IMR-90 (cell line): ENCODE results near the gene SEL1L3. TPM values are rescaled to one million over a fixed set of nuclear protein-coding genes. Genes with fewer than 3 reads are reported as not detected.
A peak's percentile ranks its signal among the peaks of the same experiment; 100 is the strongest.

ENCODE experiments used
- ATAC-seq: fragments of 200-7000 bp; cut with Tn5 transposase; 2 replicates; pipeline ENCODE4 v1.9.1; 2020; ENCODE audit warnings: low read depth, mild to moderate bottlenecking, moderate library complexity
- BruUV-seq: library from RNA; stranded (reverse); fragments of 400-500 nt; replicated peaks from 2 replicates; lab custom pipeline; 2021; lab: Mats Ljungman, UMichigan
- CTCF ChIA-PET: fragments of 300-600 bp; formaldehyde crosslinking; extraction: SDS; loops from one replicate; lab custom pipeline; 2021; ENCODE audit warnings: antibody characterized with exemption; lab: Yijun Ruan, JAX
- POLR2A ChIA-PET: fragments of 300-600 bp; sonication (Branson Sonifier 250); formaldehyde crosslinking; loops from one replicate; lab custom pipeline; 2022; ENCODE audit warnings: antibody characterized with exemption; ENCODE audit not compliant: unreplicated experiment; lab: Charles Lee
- DNase-seq: peaks from one replicate; pipeline ENCODE4 v3.0.0; 2013
- H2AFZ ChIP-seq: replicated peaks from 2 replicates; pipeline ENCODE3; 2013; ENCODE audit warnings: low read length, mild to moderate bottlenecking; ENCODE audit not compliant: poor library complexity
- H2AK5ac ChIP-seq: 2 replicates; pipeline ENCODE4 v1.6.1; 2013; ENCODE audit warnings: low read depth, low read length, inconsistent platforms
- H2AK9ac ChIP-seq: replicated peaks from 2 replicates; pipeline ENCODE3; 2013; ENCODE audit warnings: mild to moderate bottlenecking, low read depth, low read length, moderate library complexity; ENCODE audit not compliant: poor library complexity
- H2BK120ac ChIP-seq: 2 replicates; pipeline ENCODE4 v1.6.1; 2013; ENCODE audit warnings: low read depth, low read length, inconsistent platforms
- H2BK15ac ChIP-seq: 3 replicates; pipeline ENCODE4 v1.6.1; 2013; ENCODE audit warnings: low read depth, low read length, inconsistent platforms
- H2BK20ac ChIP-seq: 2 replicates; pipeline ENCODE4 v1.6.1; 2013; ENCODE audit warnings: low read depth, mild to moderate bottlenecking, inconsistent platforms, low read length, moderate library complexity
- H2BK5ac ChIP-seq: 2 replicates; pipeline ENCODE4 v1.6.1; 2013; ENCODE audit warnings: mild to moderate bottlenecking, low read depth, low read length, inconsistent platforms; ENCODE audit not compliant: poor library complexity, severe bottlenecking
- H3K14ac ChIP-seq: replicated peaks from 2 replicates; pipeline ENCODE4 v1.6.1; 2013; ENCODE audit warnings: low read depth, low read length, inconsistent platforms
- H3K18ac ChIP-seq: 2 replicates; pipeline ENCODE4 v1.6.1; 2013; ENCODE audit warnings: low read depth, low read length, control low read depth
- H3K23ac ChIP-seq: 2 replicates; pipeline ENCODE4 v1.6.1; 2013; ENCODE audit warnings: low read depth, low read length, inconsistent platforms
- H3K27ac ChIP-seq: 2 replicates; pipeline ENCODE4 v1.5.1; 2013; ENCODE audit warnings: mild to moderate bottlenecking, control low read depth, low read length; ENCODE audit not compliant: insufficient read depth
- H3K27me3 ChIP-seq: 2 replicates; pipeline ENCODE4 v1.6.1; 2013; ENCODE audit warnings: low read length; ENCODE audit not compliant: control insufficient read depth, insufficient read depth
- H3K36me3 ChIP-seq: 2 replicates; pipeline ENCODE4 v1.6.1; 2013; ENCODE audit warnings: low read length, mixed read lengths; ENCODE audit not compliant: control insufficient read depth, insufficient read depth
- H3K4ac ChIP-seq: 2 replicates; pipeline ENCODE4 v1.6.1; 2013; ENCODE audit warnings: low read depth, low read length, inconsistent platforms
- H3K4me1 ChIP-seq: 2 replicates; pipeline ENCODE4 v1.6.1; 2013; ENCODE audit warnings: low read length, mixed read lengths; ENCODE audit not compliant: control insufficient read depth, insufficient read depth
- H3K4me2 ChIP-seq: 2 replicates; pipeline ENCODE4 v1.6.1; 2013; ENCODE audit warnings: low read depth, mild to moderate bottlenecking, control low read depth, low read length, moderate library complexity
- H3K4me3 ChIP-seq: 2 replicates; pipeline ENCODE4 v1.5.1; 2013; ENCODE audit warnings: low read depth, mild to moderate bottlenecking, control low read depth, low read length, moderate library complexity; ENCODE audit not compliant: insufficient read depth
- H3K56ac ChIP-seq: 2 replicates; pipeline ENCODE4 v1.6.1; 2013; ENCODE audit warnings: low read length, inconsistent platforms; ENCODE audit not compliant: insufficient read depth; ENCODE audit errors: extremely low read depth
- H3K79me1 ChIP-seq, 2 experiments: 2 replicates each; pipeline ENCODE4 v1.6.1; 2013; ENCODE audit warnings: low read length in 2 of 2, inconsistent platforms in 1 of 2, low read depth in 1 of 2
- H3K9ac ChIP-seq: 2 replicates; pipeline ENCODE4 v1.6.1; 2013; ENCODE audit warnings: low read depth, low read length, control low read depth
- H3K9me1 ChIP-seq: 2 replicates; pipeline ENCODE4 v1.6.1; 2013; ENCODE audit warnings: low read length, inconsistent platforms; ENCODE audit not compliant: insufficient read depth
- H3K9me3 ChIP-seq: 2 replicates; pipeline ENCODE4 v1.6.1; 2013; ENCODE audit warnings: low read length; ENCODE audit not compliant: control insufficient read depth, insufficient read depth
- H4K20me1 ChIP-seq: 2 replicates; pipeline ENCODE4 v1.6.1; 2013; ENCODE audit warnings: low read length, inconsistent platforms; ENCODE audit not compliant: insufficient read depth
- H4K5ac ChIP-seq: 2 replicates; pipeline ENCODE4 v1.6.1; 2013; ENCODE audit warnings: mild to moderate bottlenecking, low read depth, low read length, control low read depth
- H4K8ac ChIP-seq, 2 experiments: 2 replicates each; pipeline ENCODE4 v1.6.1; 2013; ENCODE audit warnings: low read depth in 2 of 2, low read length in 2 of 2, control low read depth in 1 of 2, inconsistent platforms in 1 of 2
- H4K91ac ChIP-seq: 2 replicates; pipeline ENCODE4 v1.6.1; 2013; ENCODE audit warnings: low read depth, low read length, inconsistent platforms; ENCODE audit not compliant: insufficient read depth
- BHLHE40 ChIP-seq: fragments of 150-350 bp; IDR thresholded peaks from 2 replicates; pipeline ENCODE4 v1.6.1; 2016; ENCODE audit warnings: mild to moderate bottlenecking, low read depth, low read length
- CEBPB ChIP-seq: IDR thresholded peaks from 2 replicates; pipeline ENCODE4 v1.6.1; 2012; ENCODE audit warnings: low read depth, low read length, improper control_type of control experiment
- CHD1 ChIP-seq: IDR thresholded peaks from 2 replicates; pipeline ENCODE4 v1.6.1; 2012; ENCODE audit warnings: low read depth, low read length, improper control_type of control experiment
- CTCF ChIP-seq: conservative IDR thresholded peaks from 2 replicates; pipeline ENCODE4 v1.5.1; 2012; ENCODE audit warnings: mild to moderate bottlenecking, low read depth, low read length, improper control_type of control experiment
- FOS ChIP-seq: fragments of 150-350 bp; IDR thresholded peaks from 2 replicates; pipeline ENCODE4 v1.6.1; 2016; ENCODE audit warnings: low read depth, low read length
- MAFK ChIP-seq: IDR thresholded peaks from 2 replicates; pipeline ENCODE4 v1.6.1; 2012; ENCODE audit warnings: low read depth, low read length, improper control_type of control experiment
- MAZ ChIP-seq: IDR thresholded peaks from 2 replicates; pipeline ENCODE4 v1.6.1; 2012; ENCODE audit warnings: low read depth, mild to moderate bottlenecking, low read length, improper control_type of control experiment, moderate library complexity, borderline replicate concordance
- MXI1 ChIP-seq: IDR thresholded peaks from 2 replicates; pipeline ENCODE4 v1.6.1; 2012; ENCODE audit warnings: low read depth, mild to moderate bottlenecking, low read length, moderate library complexity, borderline replicate concordance
- NFE2L2 ChIP-seq: fragments of 150-350 bp; IDR thresholded peaks from 2 replicates; pipeline ENCODE4 v1.6.1; 2016; ENCODE audit warnings: low read depth, mild to moderate bottlenecking, low read length
- POLR2A ChIP-seq: IDR thresholded peaks from 2 replicates; pipeline ENCODE4 v1.6.1; 2012; ENCODE audit warnings: mild to moderate bottlenecking, low read depth, low read length
- RAD21 ChIP-seq: IDR thresholded peaks from 2 replicates; pipeline ENCODE4 v1.6.1; 2012; ENCODE audit warnings: low read length, improper control_type of control experiment
- RCOR1 ChIP-seq: IDR thresholded peaks from 2 replicates; pipeline ENCODE4 v1.6.1; 2012; ENCODE audit warnings: mild to moderate bottlenecking, low read length, improper control_type of control experiment; ENCODE audit not compliant: insufficient replicate concordance
- RFX5 ChIP-seq: IDR thresholded peaks from 2 replicates; pipeline ENCODE4 v1.8.0; 2012; ENCODE audit warnings: low read depth, mild to moderate bottlenecking, low read length, moderate library complexity
- SMC3 ChIP-seq: fragments of 150-350 bp; IDR thresholded peaks from 2 replicates; pipeline ENCODE4 v1.6.1; 2016; ENCODE audit warnings: low read depth, mild to moderate bottlenecking, antibody characterized with exemption, low read length, moderate library complexity
- USF2 ChIP-seq: fragments of 150-350 bp; IDR thresholded peaks from 2 replicates; pipeline ENCODE4 v1.6.1; 2017; ENCODE audit warnings: mild to moderate bottlenecking, antibody characterized with exemption, low read length, low read depth
- WGBS, 2 experiments: methylation state at CpG; one replicate each; pipeline versions ENCODE4 v1.1.5 to v1.1.7; 2013; ENCODE audit warnings: missing lambda C conversion rate in 2 of 2; ENCODE audit not compliant: insufficient read length in 1 of 2; ENCODE audit errors: extremely low coverage in 2 of 2; 5-methylcytosine and 5-hydroxymethylcytosine counted together
- dilution Hi-C: fragments of 300-500 bp; cut with HindIII; formaldehyde crosslinking; loops from one replicate; pipeline ENCODE4 v1.14.3; 2018; ENCODE audit warnings: low sequenced_read_pairs; ENCODE audit not compliant: unreplicated experiment
- in situ Hi-C: fragments of 300-500 bp; cut with MboI; formaldehyde crosslinking; loops from 3 replicates; pipeline ENCODE4 v1.14.3; 2019; ENCODE audit warnings: low sequenced_read_pairs, inconsistent platforms, mixed read lengths
- intact Hi-C: fragments of 100-400 bp; cut with micrococcal nuclease; formaldehyde crosslinking; loops from 2 replicates; pipeline ENCODE4 v1.10.0; 2022
- polyA plus RNA-seq, 3 experiments: library from polyadenylated mRNA; depleted of rRNA; stranded (reverse); fragments of >200 nt; gene quantifications; 2 replicates each; pipeline ENCODE4 v1.2.3, GENCODE V29; 2012; ENCODE audit warnings: low replicate concordance in 1 of 3
- total RNA-seq: library from RNA; depleted of rRNA; stranded (reverse); fragments of >200 nt; gene quantifications from 2 replicates; pipeline ENCODE4 v1.2.3, GENCODE V29; 2012
- TF ChIP-seq, protein P1 (sequence below): fragments of 150-350 bp; IDR thresholded peaks from 2 replicates; pipeline ENCODE4 v1.6.1; 2016; ENCODE audit warnings: low read depth, mild to moderate bottlenecking, low read length, moderate library complexity, borderline replicate concordance

Gene SEL1L3
- total and polyA plus RNA-seq, 2 of the 4 experiments (the other 2 are of a cell fraction) = 16.4 to 43.7 TPM

DNA sequence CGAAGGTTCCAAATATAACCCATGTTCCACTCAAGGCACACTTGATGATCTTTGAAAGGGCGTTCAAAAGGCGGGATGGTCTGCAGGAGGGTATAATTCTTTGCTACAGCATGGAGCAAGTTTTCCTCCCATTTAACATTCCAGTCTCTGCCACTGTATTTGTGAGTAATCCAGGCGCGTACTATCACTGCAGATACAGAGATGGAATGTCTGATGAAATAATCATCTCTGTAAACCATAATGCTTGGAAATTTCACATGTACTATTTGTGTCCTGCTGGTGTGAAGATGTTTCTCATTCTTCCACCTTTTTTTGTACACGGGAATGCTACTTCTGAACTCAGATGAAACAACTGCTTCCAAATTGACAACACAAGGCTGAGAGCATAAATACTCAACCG lies 15.5 kb downstream of the SEL1L3 start:
- Histone ChIP-seq H3K27ac (no peak overlapping the region), H2BK120ac (no peak overlapping the region), H3K23ac (no peak overlapping the region), H2BK15ac (no peak overlapping the region), H3K9me1 (no peaks in the 10 kb centered on the region), H3K4ac (no peak overlapping the region), H3K9me3 (no peaks in the 10 kb centered on the region), H3K9ac (no peak overlapping the region), H3K4me2 (peak overlapping the region; percentile 48; the same call in 1 of the 2 replicates), H3K14ac (no peak overlapping the region), H3K18ac (no peak overlapping the region; the same call in 1 of the 2 replicates), H4K8ac (no peak overlapping the region; a peak in 1 of 4 replicates), H2AK5ac (no peak overlapping the region), H2AK9ac (no peak overlapping the region), H4K91ac (no peak overlapping the region), H3K36me3 (no peaks in the 10 kb centered on the region; the same call in 1 of the 2 replicates), H3K4me1 (peaks cover 1% of the 10 kb centered on the region; the same call in 1 of the 2 replicates), H4K5ac (no peak overlapping the region), H2BK20ac (no peak overlapping the region), H3K56ac (no peak overlapping the region), H3K79me1 (peaks cover 0 to 14% of the 10 kb centered on the region in 2 experiments; a peak in 1 of 4 replicates), H4K20me1 (no peaks in the 10 kb centered on the region), H2BK5ac (no peak overlapping the region), H2AFZ (no peak overlapping the region), H3K4me3 (no peak overlapping the region), H3K27me3 (no peaks in the 10 kb centered on the region)
- DNase-seq (peak; percentile 57), ATAC-seq (peak; percentile 82)
- dilution Hi-C loops (no loop called here), in situ Hi-C loops (no loop called here), intact Hi-C loops (no loop called here)
- no TSS peak for BruUV-seq
- ChIA-PET CTCF (interaction anchor here (0.6 kb wide), 1 partner anchor 178 kb away, joined by 3 read pairs; no protein-coding TSS in a partner anchor), POLR2A (no interaction called here)
- 40% methylated on average over 1 of the region's 7 CpGs; no CpG with 5 or more reads in 1 of the 2 experiments for WGBS, 2 experiments
- TF ChIP-seq SMC3 (no peak), RFX5 (no peak), BHLHE40 (no peak), RAD21 (no peak), MAFK (no peak), CTCF (no peak), CHD1 (no peak), FOS (no peak), MAZ (no peak), USF2 (no peak), NFE2L2 (no peak), POLR2A (no peak), RCOR1 (no peak), MXI1 (no peak), CEBPB (no peak; the same call in 1 of the 2 replicates)
- TF ChIP-seq, protein P1, sequence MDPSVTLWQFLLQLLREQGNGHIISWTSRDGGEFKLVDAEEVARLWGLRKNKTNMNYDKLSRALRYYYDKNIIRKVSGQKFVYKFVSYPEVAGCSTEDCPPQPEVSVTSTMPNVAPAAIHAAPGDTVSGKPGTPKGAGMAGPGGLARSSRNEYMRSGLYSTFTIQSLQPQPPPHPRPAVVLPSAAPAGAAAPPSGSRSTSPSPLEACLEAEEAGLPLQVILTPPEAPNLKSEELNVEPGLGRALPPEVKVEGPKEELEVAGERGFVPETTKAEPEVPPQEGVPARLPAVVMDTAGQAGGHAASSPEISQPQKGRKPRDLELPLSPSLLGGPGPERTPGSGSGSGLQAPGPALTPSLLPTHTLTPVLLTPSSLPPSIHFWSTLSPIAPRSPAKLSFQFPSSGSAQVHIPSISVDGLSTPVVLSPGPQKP = no peak
